GM18505 (cell line): ENCODE results near the gene TMEM37.

Source experiments
- ATAC-seq: cut with Tn5 transposase; IDR thresholded peaks from one replicate; pipeline ENCODE4 v1.9.1; 2021; ENCODE audit not compliant: unreplicated experiment
- POLR2A ChIP-seq: IDR thresholded peaks from 4 replicates; pipeline ENCODE4 v1.6.1; 2011; ENCODE audit warnings: borderline replicate concordance; ENCODE audit not compliant: insufficient read depth, insufficient read length; ENCODE audit errors: extremely low read depth

The TMEM37 gene

GRCh38 chr2:119405151-119405550, 26.5 kb upstream of the TMEM37 start:
- no peak for ATAC-seq
- TF ChIP-seq POLR2A = no peak

DNA sequence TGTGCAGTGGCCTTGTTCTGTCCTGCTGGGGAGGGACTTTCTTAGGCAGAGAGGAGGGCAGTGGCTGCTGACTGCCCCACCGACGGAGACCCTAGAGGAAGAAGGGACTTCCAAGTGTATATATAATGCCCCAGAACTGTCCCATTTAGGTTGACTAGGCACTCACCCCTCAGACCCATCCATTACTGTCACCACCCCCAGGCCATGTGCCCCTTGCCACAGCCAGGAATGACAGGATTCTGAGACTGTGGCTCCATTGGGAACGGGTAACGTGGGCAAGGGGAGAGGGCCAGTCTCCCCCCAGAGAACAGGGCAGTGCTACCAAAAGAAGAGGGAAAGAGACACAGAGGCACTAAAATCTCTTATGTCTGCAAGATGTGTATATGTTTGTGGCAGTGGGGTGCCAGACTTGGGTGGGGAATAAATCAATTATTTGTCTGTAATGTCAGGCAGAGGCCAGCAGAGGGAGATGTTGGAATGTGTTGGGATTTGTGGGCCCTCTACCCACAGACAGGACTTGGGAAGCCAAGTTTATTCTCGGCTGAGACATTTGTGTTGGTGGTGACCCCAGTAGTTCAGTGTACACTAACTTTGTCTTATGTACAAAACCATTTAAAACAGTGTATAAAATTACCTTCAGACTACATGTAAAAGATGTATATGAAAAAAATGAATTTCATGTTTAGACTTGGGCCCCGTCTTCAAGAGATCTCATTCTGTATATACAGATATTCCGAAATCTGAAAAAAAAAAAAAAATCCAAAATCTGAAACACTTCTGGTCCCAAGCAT, 24.0 kb upstream of the TMEM37 start:
- no peak for ATAC-seq
- no peak for TF ChIP-seq POLR2A

DNA sequence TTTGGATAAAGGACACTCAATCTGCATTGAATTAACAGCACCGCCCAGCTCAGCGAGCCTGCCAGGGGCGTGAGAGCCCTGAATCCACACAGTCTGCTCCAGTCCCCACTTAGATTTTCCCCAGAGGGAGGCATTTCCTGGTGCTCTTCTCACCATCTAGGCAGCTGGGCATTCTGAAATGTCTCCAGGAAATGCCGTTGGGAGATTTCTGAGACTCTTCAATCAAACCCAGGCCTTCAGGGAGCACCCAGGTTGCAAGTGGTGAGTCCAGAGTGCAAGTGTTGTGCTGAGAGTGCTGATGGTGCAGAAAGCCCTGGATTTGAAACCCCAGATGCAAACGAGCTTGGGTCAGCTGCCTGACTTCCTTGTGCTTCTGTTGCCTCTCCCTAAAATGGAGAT, 23.4 kb upstream of the TMEM37 start:
- no peak for TF ChIP-seq POLR2A
- no peak for ATAC-seq

- TF ChIP-seq POLR2A = no peak
- no peak for ATAC-seq
Measured at GRCh38 chr2:119409506-119409905, 22.1 kb upstream of the TMEM37 start.

DNA sequence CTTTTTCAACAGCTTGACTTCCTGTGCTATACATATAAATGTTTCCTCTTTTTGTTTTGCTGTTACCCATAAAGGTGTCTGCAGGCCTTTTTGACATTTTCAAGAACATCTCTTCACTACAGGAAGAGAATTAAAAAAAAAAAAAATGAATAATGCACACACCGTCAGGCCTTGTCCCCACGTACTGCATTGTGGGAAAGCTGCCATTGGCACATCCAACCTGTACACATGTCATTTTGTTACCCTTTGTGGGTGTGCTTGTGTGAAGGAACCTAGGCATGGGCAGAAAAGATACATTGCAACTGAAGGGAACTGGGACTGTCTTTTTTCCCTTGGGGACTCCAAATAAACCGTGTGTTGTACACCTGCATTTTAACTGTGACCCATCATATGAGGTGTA, 16.8 kb upstream of the TMEM37 start:
- TF ChIP-seq POLR2A = no peak
- ATAC-seq = no peak

- no peak for TF ChIP-seq POLR2A
- ATAC-seq = no peak
Measured at GRCh38 chr2:119415630-119416029, 16.0 kb upstream of the TMEM37 start.

DNA sequence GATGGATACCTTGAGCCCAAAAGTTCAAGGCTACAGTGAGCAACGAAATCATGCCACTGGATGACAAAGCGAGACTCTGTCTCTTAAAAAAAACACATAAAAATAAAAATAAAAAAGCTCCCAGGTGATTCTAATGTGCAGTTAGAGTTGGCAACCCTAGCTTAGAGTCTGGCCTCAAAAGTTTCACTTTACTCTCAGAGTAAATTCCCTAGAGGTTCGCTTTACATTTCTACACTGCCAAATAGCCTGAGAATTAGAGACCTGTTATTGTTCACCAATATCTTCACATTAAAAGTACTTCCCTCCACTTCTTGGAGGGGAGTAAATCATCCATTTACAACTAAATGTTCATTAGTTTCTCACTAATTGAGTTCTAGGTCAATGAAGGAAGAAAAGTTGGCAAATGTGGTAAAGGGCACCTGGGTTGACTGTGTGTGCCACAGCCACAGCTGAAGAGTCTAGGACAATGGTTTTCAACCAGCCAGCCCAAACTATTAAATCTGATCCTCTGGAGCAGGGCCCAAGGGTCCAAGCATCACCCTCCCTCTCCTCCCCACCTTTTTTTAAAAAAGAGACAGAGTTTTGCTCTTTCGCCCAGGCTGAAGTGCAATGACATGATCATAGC, 15.2 kb upstream of the TMEM37 start:
- no peak for ATAC-seq
- no peak for TF ChIP-seq POLR2A

GRCh38 chr2:119417908-119418307, 13.7 kb upstream of the TMEM37 start:
- no peak for ATAC-seq
- TF ChIP-seq POLR2A = no peak

GRCh38 chr2:119419065-119419464, 12.6 kb upstream of the TMEM37 start:
- ATAC-seq = no peak

GRCh38 chr2:119419803-119420508, 11.7 kb upstream of the TMEM37 start:
- TF ChIP-seq POLR2A = no peak
- no peak for ATAC-seq

More at GRCh38 chr2:119419065-119419464, 12.6 kb upstream of the TMEM37 start:
- no peak for TF ChIP-seq POLR2A

- no peak for TF ChIP-seq POLR2A
- no peak for ATAC-seq
Measured at GRCh38 chr2:119421304-119421703, 10.3 kb upstream of the TMEM37 start.

- no peak for ATAC-seq
- no peak for TF ChIP-seq POLR2A
Measured at GRCh38 chr2:119421741-119422140, 9.9 kb upstream of the TMEM37 start.

DNA sequence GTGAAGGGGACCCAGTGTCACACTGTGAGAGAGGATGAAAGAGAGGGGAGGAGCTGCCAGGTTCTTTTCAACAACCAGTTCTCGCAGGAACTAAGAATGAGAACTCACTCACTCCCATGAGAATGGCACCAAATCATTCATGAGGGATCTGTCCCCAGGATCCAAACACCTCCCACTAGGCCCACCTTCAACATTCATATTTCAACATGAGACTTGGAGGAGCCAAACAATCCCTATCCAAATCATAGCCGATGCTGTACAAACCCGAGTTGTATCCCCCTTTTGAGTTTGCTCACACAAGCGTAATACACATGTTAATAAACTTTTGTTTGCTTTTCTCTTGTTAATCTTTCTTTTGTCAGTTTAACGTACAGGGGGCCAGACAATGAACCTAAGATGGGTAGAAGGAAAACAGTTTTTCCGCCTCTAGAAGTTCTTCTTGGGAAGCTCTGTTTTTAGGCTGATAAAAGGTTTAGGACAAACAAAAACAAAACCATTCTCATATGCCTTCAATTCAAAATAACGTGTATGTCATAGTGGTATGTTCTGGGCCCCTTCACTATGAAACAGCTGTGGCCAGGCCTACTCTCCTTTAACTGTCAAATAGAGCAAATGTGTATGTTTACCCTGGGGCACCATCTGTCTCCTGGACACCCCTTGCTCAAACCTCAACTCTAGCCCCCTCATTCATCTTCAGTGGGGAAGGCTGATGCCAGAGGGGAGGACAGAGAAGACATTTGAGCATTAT, 9.1 kb upstream of the TMEM37 start:
- no peak for ATAC-seq
- TF ChIP-seq POLR2A = no peak
